ENCODE measurements around the gene XYLT1. TPM values are rescaled to one million over a fixed set of nuclear protein-coding genes. Genes with fewer than 3 reads are reported as not detected.

Gene XYLT1
- total and polyA plus RNA-seq, 10 of the 15 experiments (the other 5 are each of a cell fraction or from before 2014, with no cell fraction given), result 0.88 to 14.8 (median 5.8) TPM

DNA sequence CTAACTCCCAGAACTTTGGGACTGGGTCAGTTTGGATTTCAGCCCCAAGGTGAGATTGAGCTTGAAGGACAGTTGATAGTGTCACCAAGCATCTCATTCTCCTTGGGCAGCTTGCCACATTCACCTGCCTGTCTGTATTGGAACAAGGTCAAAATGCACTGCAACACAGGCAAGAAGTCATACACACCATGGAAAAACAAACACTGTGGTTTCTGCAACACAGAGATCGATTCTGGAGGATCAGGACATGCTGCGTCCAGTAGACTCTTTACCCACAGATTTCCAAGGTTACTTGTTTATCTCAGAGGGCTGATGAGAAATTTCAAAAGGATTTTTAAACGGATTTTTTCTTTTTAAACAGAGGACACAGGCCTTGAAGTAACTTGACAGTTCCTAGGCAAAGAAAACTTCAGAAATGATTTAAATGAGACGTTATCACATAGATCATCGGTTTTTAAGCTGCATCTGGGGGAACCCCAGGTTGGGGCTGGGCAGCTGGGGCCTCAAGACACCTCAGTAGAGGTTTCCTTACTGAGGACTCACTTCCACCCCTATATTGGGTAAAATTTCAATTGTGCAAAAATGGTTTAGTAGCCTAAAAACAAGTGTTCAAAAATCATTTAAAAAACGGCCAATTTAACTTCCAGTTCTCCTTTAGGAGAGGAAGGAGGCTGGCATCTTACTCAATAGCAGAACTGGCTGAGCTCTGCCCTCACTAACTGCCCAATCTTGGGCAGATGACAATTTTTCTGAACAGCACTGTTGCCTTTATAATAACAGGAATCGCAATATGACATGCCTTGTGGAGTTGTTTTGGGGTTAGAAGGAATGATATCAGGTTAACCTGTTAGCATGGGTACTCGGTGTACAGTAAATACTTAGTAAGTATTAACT, 299.3 kb downstream of the XYLT1 start:
- 10% methylated on average over 8 of the region's 8 CpGs for WGBS (ENCODE audit: insufficient coverage, insufficient replicate concordance, low lambda C conversion rate, missing lambda C conversion rate)
- ChIA-PET POLR2A (interaction anchor here (0.7 kb wide), 1 partner anchor 302 kb away, joined by 3 read pairs; no protein-coding TSS in a partner anchor), SMC1A (ENCODE audit: uncharacterized antibody, unreplicated experiment) (interaction anchor here (1.6 kb wide), 1 partner anchor 23 kb away, joined by 5 read pairs; no protein-coding TSS in a partner anchor), RAD21 (ENCODE audit: unreplicated experiment) (interaction anchor here (0.6 to 1.3 kb wide), 3 partner anchors 16 to 306 kb away, joined by 3 read pairs; no protein-coding TSS in a partner anchor), CTCF (interaction anchor here (0.6 to 1.6 kb wide), 7 partner anchors 11 to 617 kb away, joined by 3 to 4 read pairs (median 3); no protein-coding TSS in a partner anchor)
- Histone ChIP-seq H3K79me2 (ENCODE audit: control insufficient read depth, insufficient read depth, low read length) (no peaks in the 10 kb centered on the region), H3K27ac (ENCODE audit: control insufficient read depth, insufficient read depth) (no peak overlapping the region), H4K20me1 (ENCODE audit: control insufficient read depth, insufficient read depth) (no peaks in the 10 kb centered on the region), H3K4me1 (ENCODE audit: control insufficient read depth, insufficient read depth, low read length) (peaks cover 6% of the 10 kb centered on the region), H3K9me3 (replicated peaks; ENCODE audit: control insufficient read depth, insufficient read depth, low read length) (no peaks in the 10 kb centered on the region; the same call in 2 of the 3 replicates), H3K27me3 (replicated peaks in 1 of 2; ENCODE audit: control insufficient read depth in 2 of 2, insufficient read depth in 2 of 2, low read length in 1 of 2) (no peaks in the 10 kb centered on the region), H3K4me2 (ENCODE audit: control insufficient read depth, insufficient read depth) (no peak overlapping the region), H3K4me3 (no peak overlapping the region), H3K9ac (ENCODE audit: control insufficient read depth, insufficient read depth, low read length) (no peak overlapping the region), H3K36me3 (ENCODE audit: control insufficient read depth in 2 of 2, insufficient read depth in 2 of 2, low read length in 1 of 2) (no peaks in the 10 kb centered on the region), H2AFZ (ENCODE audit: control insufficient read depth, low read depth, low read length) (no peak overlapping the region)
- no TSS peak for BruUV-seq (replicated peaks)
- no peak for FAIRE-seq
- ATAC-seq, result no peak
- intact Hi-C loops (cut with micrococcal nuclease; ENCODE audit: unreplicated experiment) (no loop called here), in situ Hi-C loops (cut with MboI) (no loop called here)
- no peak for TF ChIP-seq ESRRA (IDR thresholded peaks at IDR 0.05; ENCODE audit: low read length)
- TF ChIP-seq KDM1A (IDR thresholded peaks at IDR 0.05; ENCODE audit: borderline replicate concordance), result no peak
- TF ChIP-seq CEBPB (IDR thresholded peaks at IDR 0.05; ENCODE audit: borderline replicate concordance in 1 of 2, low read depth in 2 of 2, low read length in 2 of 2), result no peak
- no peak for TF ChIP-seq FOXK2 (IDR thresholded peaks at IDR 0.05)
- no peak for TF ChIP-seq RAD51 (IDR thresholded peaks at IDR 0.05)
- TF ChIP-seq CREM (IDR thresholded peaks at IDR 0.05; ENCODE audit: low read depth), result no peak
- no peak for TF ChIP-seq CREB1 (IDR thresholded peaks at IDR 0.05; ENCODE audit: low read depth)
- TF ChIP-seq STAT3 (IDR thresholded peaks at IDR 0.05; ENCODE audit: low read depth, low read length), result no peak
- no peak for TF ChIP-seq WRNIP1 (IDR thresholded peaks at IDR 0.05; ENCODE audit: borderline replicate concordance, low read depth, low read length)
- TF ChIP-seq, protein P1, sequence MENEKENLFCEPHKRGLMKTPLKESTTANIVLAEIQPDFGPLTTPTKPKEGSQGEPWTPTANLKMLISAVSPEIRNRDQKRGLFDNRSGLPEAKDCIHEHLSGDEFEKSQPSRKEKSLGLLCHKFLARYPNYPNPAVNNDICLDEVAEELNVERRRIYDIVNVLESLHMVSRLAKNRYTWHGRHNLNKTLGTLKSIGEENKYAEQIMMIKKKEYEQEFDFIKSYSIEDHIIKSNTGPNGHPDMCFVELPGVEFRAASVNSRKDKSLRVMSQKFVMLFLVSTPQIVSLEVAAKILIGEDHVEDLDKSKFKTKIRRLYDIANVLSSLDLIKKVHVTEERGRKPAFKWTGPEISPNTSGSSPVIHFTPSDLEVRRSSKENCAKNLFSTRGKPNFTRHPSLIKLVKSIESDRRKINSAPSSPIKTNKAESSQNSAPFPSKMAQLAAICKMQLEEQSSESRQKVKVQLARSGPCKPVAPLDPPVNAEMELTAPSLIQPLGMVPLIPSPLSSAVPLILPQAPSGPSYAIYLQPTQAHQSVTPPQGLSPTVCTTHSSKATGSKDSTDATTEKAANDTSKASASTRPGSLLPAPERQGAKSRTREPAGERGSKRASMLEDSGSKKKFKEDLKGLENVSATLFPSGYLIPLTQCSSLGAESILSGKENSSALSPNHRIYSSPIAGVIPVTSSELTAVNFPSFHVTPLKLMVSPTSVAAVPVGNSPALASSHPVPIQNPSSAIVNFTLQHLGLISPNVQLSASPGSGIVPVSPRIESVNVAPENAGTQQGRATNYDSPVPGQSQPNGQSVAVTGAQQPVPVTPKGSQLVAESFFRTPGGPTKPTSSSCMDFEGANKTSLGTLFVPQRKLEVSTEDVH (IDR thresholded peaks at IDR 0.05; ENCODE audit: low read depth, partially characterized antibody), result no peak
- no peak for TF ChIP-seq PAX5 (IDR thresholded peaks at IDR 0.05; ENCODE audit: borderline replicate concordance, low read depth, low read length)
- no peak for TF ChIP-seq BHLHE40 (IDR thresholded peaks at IDR 0.05; ENCODE audit: borderline replicate concordance in 1 of 2, low read depth in 2 of 2, low read length in 1 of 2)
- TF ChIP-seq NR2F1 (conservative IDR thresholded peaks at IDR 0.05), result no peak
- TF ChIP-seq SMAD5 (IDR thresholded peaks at IDR 0.05; ENCODE audit: low read depth), result no peak
- DNase-seq (ENCODE audit: low read depth, low spot score), result no peak

All from GM12878 (cell line).